22Rv1 (cell line): ENCODE results near the gene ASXL3.

Experiments used
- CTCF ChIP-seq: fragments of 450-650 bp; IDR thresholded peaks from 2 replicates; pipeline ENCODE4 v1.5.1; 2017; ENCODE audit warnings: mild to moderate bottlenecking
- ZFX ChIP-seq: fragments of 450-650 bp; IDR thresholded peaks from 2 replicates; pipeline ENCODE4 v1.6.1; 2017; ENCODE audit warnings: antibody characterized with exemption, borderline replicate concordance

DNA sequence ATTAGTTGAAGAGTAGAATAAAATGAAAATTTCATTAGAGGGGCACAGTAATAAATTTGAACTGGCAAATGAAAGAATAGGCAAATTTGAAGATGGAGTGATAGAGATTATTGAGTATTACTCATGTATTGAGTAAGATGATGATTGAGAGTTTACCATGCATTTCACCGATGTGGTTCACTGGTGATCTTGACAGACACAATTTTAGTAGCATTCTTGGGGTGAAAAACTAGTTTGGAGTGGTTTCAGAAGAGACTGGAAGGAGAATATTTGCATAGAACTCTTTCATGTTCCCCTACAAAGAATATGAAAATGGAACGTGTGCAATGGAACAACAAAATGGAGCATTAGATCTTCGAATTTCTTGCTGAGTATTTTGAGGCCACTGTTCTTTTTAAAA is 121.4 kb downstream of the ASXL3 start:
- TF ChIP-seq CTCF (no peak), ZFX (no peak)
